Pons (tissue), 1 donor: Measurements from ENCODE around the gene ELOF1.
A peak's percentile ranks its signal among the peaks of the same experiment; 100 is the strongest.

Source experiments
- DNase-seq: peaks from one replicate; pipeline ENCODE4 v3.0.0-alpha.2; 2016; ENCODE audit warnings: low spot score

ELOF1 gene

GRCh38 chr19:11535792-11536595 is 23.0 kb downstream of the ELOF1 start:
- peak; percentile 79 for DNase-seq

- no peak for DNase-seq
Observed at GRCh38 chr19:11534948-11535347, 24.1 kb downstream of the ELOF1 start.

GRCh38 chr19:11534538-11534937 is 24.5 kb downstream of the ELOF1 start:
- DNase-seq: no peak

- peak; percentile 95 for DNase-seq
Observed at GRCh38 chr19:11530432-11530831, 28.6 kb downstream of the ELOF1 start.

DNA sequence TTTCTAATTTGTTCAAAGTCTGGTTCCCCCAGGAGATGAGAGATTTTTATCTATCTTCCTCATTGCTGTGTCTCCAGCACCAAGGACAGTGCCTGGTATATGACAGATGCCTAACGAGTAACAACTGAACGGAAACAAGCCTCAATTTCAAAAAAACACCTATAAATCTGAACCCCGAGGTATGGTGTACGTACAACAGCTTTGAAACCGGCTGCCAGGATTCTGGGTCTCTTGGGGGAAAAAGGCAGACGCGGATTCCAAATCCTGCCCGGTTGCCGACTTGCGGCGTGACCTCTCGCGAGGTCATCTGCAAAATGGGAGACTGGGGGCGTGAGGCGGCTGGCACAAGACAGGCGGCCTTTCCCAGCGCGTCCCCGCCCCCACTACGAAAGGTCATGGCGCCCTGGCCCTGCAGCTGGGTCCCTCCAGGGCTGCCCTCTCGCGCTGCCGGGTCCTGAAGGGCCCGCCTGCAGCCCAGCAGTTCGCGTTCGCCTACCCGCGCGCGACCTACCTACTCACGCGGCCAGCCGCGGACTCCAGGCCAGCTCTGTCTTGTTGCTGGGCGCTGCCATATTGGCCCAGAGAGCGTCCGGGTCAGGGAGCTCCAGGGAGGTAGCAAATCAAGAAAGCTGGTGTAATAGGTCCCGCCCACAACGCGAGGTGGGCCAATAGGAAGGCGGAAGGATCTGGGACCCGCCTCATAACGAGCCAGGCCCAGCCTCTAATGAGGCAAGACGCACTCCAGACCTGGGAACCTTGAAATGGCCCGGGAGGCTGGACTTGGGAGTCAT is 30.3 kb downstream of the ELOF1 start, which contains the start of gene ECSIT:
TSS of gene ECSIT (minus strand) at position 584 of the 791 bp plus-strand sequence. CDS start 9,964 bp downstream, outside the sequence.
- peak; percentile 98 for DNase-seq

- DNase-seq: no peak
Observed at GRCh38 chr19:11519138-11519537, 39.9 kb downstream of the ELOF1 start.

DNA sequence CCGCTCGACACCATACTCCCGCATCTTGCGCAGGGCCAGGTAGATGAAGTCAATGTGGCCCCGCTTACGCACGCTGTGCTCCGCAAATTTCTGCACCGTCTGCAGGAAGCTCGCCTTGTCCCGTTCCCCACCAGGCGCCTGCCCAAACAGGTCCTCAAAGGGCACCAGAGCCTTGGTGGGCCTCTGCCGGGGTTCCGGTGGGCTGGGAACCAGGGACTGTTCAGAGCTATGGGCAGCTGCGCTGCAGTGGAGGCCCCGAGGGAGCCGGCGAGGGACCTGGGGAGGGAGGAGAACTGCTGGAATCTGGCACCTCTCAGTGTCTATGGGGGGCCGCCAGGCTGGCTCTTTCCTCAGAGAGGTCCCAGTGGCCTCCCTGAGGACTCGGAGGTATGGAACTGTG is 45.1 kb downstream of the ELOF1 start:
- DNase-seq: no peak

DNA sequence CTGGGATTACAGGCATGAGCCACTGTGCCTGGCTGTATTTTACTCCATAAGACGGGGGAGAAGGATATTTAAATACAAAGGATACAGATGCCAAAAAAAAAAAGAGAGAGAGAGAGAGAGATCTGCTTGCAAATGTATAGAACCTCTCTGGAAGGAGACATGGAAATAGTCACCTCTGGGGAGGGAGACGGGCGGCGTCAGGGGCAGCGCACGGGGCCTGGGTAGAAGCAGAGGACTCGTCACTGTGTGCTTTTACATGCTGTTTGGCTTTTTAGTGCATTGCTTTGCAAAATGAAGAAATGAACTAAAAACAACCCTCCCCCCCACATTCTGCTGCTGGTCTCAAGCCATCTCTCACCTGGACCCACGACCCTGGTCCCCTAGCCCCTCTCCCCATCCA is 48.6 kb downstream of the ELOF1 start:
- DNase-seq: no peak

DNA sequence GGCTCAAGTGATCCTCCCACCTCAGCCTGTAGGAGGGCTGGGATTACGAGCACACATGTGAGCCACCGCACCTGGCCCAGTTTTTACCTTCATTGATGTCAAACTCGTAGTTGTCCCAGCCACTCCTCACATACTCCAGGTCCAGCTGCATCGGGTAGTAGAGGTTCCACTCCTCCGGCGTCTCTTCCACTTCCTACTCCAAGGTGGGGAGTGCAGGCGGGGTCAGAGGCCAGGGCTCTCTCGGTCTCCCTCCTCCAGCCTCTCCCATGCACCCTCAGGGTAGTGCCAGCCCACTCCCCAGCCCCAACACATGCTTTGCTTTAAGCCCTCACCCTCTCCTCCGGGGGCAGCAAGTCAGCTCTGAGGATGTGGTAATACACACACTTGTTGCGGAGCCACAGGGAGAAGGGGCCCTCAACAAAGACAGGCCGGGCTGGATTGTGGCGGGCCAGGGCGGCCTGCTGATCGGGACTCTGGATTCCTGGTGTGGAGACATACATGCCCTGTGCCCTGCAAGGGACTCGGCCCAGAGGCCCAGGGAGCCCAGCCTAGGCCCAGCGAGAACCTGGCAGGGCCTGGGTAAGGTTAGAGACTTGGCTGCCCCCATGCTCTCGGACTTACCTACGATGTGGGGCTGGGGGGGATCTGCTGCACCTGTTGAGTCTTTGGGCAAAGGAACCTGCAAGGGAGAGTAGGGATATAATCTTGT is 51.5 kb downstream of the ELOF1 start:
- no peak for DNase-seq

DNA sequence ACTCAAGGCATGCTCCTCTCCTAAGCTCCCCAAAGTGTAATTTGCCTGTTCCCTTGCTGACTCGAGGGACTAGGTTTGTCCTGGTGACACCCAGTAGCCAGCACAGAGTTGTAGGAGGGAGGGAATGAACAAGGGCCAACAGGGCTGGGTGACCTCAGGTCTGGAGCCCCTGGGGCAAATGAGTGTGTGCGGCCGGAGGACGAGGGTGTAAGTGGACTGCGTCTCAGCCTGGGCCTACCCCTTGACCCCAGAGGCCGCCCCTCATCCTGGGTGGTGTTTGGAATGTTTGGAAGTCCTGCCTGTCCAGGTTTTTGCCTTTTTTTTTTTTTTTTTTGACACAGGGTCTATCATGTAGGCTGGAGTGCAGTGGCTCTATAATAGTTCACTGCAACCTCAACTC is 52.1 kb downstream of the ELOF1 start:
- DNase-seq: no peak

DNA sequence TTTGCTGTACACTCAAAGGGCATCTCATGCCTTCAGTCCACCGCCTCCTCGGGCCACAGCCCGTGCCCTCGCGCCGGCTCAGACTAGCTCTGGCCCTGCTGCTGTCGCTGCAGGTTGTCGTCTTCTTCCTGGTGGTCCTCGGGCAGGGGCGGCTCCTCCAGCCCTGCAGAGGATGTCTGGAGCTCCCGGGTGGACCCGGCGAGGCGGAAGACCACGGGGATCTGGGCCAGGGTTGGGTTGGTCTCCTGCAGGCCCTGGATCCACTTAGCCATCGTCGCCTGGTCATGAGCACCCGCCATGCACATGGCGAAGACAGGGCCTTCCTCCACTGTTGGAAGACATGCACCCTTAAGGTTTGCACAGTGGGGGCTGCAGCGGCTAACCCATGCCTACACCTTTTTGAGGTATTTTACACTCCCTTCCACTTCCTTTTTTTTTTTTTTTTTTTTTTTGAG is 52.9 kb downstream of the ELOF1 start:
- DNase-seq: no peak

- peak; percentile 93 for DNase-seq
Observed at GRCh38 chr19:11505504-11506100, 53.4 kb downstream of the ELOF1 start, which contains the start of gene ZNF653. ZNF653 (minus strand) TSS chr19:11505839; CDS start chr19:11505786, 53 bp downstream.

DNA sequence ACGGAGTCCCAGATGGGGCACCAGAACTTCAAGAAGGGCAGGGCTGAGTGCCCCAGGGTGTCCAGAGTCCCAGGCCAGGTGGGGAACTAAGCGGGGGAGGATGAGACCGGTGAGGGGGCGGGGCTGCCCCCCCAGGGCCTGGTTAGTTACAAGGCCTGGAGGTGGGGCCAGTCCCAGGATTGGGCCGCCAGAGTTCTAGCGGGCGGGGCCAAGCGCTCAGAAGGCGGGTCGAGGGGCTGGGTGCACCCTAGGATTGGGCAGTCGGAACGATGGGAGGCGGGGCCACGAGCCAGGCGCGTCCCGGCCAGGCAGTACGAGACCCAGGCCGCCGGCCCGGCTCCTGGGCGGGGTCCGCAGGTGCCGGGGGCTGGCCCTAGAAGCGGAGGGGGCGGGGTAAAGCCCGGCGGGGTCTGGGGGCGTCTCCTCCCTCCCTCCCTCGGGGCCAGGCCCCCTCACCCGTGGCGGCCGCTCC is 54.0 kb downstream of the ELOF1 start:
- DNase-seq: peak; percentile 94

DNA sequence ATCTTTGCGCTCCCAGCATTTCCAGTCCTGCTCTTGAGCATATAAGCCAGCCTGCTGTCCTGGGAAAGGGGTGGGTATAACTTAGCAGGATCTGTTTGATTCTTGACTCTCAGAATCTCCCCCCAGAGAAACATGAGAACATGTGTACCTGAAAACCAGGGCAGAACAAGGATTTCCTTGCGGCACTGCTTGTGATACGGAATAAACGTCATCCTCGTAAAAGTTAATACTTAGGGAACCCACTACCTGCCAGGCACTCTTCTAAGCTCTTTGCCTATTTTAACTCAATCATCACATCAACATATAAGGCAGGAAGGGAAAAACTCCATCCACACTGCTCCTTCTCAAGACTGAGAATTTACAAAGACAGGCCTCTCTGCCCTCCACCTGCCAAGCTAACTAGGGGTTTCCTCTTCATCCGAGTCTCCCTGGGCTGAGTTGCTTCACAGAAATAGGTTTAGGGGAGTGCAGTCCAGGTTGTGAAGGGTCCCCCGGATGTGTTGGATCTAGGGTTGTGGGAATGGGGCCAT is 54.5 kb downstream of the ELOF1 start:
- no peak for DNase-seq
